ENCODE results near the gene SLC18A2.
A peak's percentile ranks its signal among the peaks of the same experiment; 100 is the strongest.

The SLC18A2 gene

DNA sequence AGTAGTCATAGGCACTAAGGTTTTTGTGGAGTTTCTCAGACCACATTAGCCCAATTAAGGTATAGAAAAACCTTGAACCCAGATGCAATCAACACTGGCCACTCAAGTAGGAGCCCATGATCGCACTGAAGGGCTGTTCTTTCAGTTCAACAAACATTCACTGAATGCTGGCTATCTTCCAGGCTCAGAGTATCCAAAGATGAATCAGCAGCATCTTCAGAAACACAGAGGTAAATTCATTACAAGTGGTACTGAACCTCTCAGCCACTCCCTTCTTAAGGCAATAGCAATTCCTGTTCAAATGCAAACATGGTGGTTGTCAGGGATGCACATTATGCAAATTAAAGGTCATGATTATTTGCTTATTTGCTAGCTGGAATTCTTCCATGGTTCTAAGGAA lies 26.5 kb upstream of the SLC18A2 start:
- CTCF ChIA-PET = no interaction called here
- H3K27ac ChIP-seq = no peak overlapping the region
- POLR2A ChIA-PET (ENCODE audit: low non-redundant PET) = no interaction called here
- DNase-seq (ENCODE audit: low spot score) = peak; percentile 72
- TF ChIP-seq, protein P1, sequence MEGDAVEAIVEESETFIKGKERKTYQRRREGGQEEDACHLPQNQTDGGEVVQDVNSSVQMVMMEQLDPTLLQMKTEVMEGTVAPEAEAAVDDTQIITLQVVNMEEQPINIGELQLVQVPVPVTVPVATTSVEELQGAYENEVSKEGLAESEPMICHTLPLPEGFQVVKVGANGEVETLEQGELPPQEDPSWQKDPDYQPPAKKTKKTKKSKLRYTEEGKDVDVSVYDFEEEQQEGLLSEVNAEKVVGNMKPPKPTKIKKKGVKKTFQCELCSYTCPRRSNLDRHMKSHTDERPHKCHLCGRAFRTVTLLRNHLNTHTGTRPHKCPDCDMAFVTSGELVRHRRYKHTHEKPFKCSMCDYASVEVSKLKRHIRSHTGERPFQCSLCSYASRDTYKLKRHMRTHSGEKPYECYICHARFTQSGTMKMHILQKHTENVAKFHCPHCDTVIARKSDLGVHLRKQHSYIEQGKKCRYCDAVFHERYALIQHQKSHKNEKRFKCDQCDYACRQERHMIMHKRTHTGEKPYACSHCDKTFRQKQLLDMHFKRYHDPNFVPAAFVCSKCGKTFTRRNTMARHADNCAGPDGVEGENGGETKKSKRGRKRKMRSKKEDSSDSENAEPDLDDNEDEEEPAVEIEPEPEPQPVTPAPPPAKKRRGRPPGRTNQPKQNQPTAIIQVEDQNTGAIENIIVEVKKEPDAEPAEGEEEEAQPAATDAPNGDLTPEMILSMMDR (conservative IDR thresholded peaks at IDR 0.05; ENCODE audit: low read depth) = no peak

DNA sequence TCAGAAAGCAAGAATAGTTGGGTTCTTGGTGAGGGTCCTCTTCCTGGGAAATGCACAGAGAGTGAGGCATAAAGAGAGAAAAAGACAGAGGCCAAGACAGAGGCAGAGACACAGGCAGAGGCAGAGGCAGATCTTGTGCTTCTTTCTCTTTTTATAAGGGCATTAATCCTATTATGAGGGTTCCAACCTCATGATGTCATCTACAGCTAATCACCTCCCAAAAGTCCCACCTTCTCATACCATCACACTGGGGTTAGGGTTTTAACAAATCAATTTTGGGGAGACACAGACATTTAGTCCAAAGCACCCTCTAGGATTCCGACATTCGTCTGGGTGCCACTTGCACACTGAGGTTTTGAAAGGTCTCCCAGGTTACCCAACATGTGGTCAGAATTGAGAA lies 25.8 kb upstream of the SLC18A2 start:
- DNase-seq (ENCODE audit: low spot score) = no peak
- H3K27ac ChIP-seq = no peak overlapping the region
- POLR2A ChIA-PET (ENCODE audit: low non-redundant PET) = no interaction called here
- CTCF ChIA-PET = interaction anchor here (0.6 to 5.0 kb wide), 3 partner anchors 11 to 104 kb away, joined by 3 to 93 read pairs (median 6); no protein-coding TSS in a partner anchor
- TF ChIP-seq, protein P1 (conservative IDR thresholded peaks at IDR 0.05; ENCODE audit: low read depth) = no peak

DNA sequence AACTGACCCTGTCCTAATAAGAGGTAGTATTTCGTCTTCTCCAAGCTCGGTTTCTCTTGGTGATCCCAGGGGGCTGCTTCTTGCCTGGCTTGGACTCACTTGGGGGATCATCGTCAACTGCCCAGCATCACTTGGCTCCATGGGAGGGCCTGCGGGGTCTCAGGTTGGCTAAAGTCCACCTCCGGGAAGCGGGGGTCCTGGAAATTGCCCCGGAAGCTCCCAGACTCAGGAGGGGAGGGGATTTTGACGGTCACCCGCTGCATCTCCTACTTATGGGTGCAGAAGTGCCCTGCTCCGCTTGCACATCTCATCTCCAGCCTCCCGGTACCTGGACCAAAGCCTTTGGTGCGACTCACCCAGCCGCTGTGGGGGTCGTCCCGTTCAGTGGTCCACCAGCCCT lies 24.9 kb upstream of the SLC18A2 start:
- ChIA-PET CTCF (interaction anchor here (0.6 to 5.0 kb wide), 48 partner anchors 8 to 1216 kb away, joined by 3 to 93 read pairs (median 5); partner anchors contain the start of gene KCNK18), POLR2A (ENCODE audit: low non-redundant PET) (no interaction called here)
- DNase-seq (ENCODE audit: low spot score) = no peak
- TF ChIP-seq, protein P1 (conservative IDR thresholded peaks at IDR 0.05; ENCODE audit: low read depth) = no peak
- no peak overlapping the region for H3K27ac ChIP-seq

DNA sequence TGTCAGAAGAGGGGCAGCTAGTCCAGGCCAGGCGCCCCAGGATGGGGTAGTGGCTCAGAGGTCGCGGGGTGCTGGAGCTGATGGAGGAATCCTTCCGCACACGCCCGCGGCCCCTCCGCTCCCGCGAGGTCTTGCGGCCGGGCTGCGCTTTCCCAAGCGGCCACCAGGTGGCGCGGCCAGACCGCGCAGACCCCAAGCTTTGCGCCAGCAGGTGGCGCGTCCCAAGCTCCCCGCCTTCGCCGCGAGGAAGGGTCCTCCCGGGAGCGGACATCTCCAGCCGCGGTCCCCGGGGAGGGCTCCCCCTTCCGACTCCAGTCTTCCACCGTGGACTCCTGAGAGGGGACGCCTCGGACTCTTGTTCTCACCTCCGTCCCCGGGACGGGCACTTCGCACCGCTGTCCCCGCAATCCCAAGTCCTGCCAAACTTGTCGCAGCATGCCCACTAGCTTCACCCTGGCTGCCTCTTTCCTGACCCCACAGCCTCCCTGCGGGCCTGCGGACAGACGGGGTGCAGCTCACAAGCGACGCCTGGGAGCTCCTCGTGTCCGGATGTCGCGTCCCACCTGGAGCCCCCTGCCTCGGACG lies 24.2 kb upstream of the SLC18A2 start:
- no peak overlapping the region for H3K27ac ChIP-seq
- peak; percentile 89 for DNase-seq (ENCODE audit: low spot score)
- CTCF ChIA-PET = interaction anchor here (0.5 to 5.0 kb wide), 63 partner anchors 8 to 1258 kb away, joined by 3 to 93 read pairs (median 4); partner anchors contain the start of gene KCNK18
- POLR2A ChIA-PET (ENCODE audit: low non-redundant PET) = interaction anchor here (1.1 kb wide), 1 partner anchor 10 kb away, joined by 3 read pairs; no protein-coding TSS in a partner anchor
- TF ChIP-seq, protein P1 (conservative IDR thresholded peaks at IDR 0.05; ENCODE audit: low read depth) = peak; percentile 98

DNA sequence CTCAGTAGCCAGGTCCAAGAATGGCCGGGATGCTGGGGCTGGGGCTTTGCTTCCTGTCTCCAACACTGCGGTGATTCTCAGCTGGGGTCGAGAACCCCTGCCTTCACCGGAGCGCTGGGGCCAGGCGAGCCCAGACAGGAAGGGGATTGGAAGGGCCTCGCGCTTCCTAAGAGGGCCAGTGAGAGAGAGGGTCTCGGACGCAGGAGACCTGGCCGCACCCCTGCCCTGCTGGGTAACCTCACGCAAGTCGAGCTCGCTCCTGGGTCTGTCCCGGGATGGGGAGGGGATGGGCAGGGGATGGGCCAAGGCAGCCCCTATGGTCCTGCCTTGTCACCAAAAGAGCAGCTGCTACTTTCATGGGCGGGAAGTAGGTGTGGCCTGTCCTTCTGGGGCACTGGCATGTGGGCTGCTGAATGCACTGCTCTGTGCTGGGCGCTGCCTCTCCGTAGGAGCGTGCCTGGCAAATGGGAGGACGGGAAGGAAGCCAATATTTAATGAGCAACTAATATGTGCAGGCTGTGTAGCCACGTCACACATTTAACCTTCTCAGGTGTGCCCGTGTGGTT lies 23.6 kb upstream of the SLC18A2 start:
- TF ChIP-seq, protein P1 (conservative IDR thresholded peaks at IDR 0.05; ENCODE audit: low read depth) = no peak
- DNase-seq (ENCODE audit: low spot score) = no peak
- POLR2A ChIA-PET (ENCODE audit: low non-redundant PET) = interaction anchor here (1.1 kb wide), 1 partner anchor 9 kb away, joined by 3 read pairs; no protein-coding TSS in a partner anchor
- CTCF ChIA-PET = interaction anchor here (0.5 to 5.0 kb wide), 56 partner anchors 9 to 1963 kb away, joined by 3 to 93 read pairs (median 4); partner anchors contain the start of gene KCNK18
- no peak overlapping the region for H3K27ac ChIP-seq

DNA sequence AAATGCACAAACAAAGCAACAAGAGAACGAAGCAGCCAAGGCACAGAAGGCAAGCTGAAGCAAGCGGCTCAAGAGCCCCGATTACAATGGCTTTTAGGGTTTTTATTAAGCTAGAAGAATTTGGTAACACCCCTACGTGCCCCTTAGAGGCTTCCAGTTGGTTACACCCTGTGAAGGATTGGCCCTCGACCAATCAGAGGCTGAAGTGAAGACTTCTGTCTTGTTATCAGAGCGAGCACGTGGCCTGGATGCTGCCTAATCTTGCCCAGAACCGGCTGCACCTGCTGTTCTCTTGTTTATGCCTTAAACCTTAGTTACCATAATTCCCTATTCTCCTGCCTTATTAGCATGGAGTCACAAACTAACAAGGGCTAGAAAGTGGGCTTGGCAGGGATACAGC lies 22.3 kb upstream of the SLC18A2 start:
- CTCF ChIA-PET = interaction anchor here (1.7 to 5.0 kb wide), 2 partner anchors 21 to 101 kb away, joined by 7 to 93 read pairs; partner anchors contain the start of gene KCNK18
- DNase-seq (ENCODE audit: low spot score) = no peak
- H3K27ac ChIP-seq = no peak overlapping the region
- TF ChIP-seq, protein P1 (conservative IDR thresholded peaks at IDR 0.05; ENCODE audit: low read depth) = no peak
- POLR2A ChIA-PET (ENCODE audit: low non-redundant PET) = no interaction called here

All from RWPE1 (cell line).